Uterus (tissue), 4 donors: ENCODE measurements around the gene APC2. TPM values are rescaled to one million over a fixed set of nuclear protein-coding genes. Genes with fewer than 3 reads are reported as not detected.

Experiments used
- DNase-seq, 2 donors: peaks; one replicate each; pipeline ENCODE4 v3.0.0-alpha.2; 2019 to 2020
- H3K27ac ChIP-seq, 2 donors: fragments of 200-600 bp; sonication (generic); 1 replicate in 1 of 2; 2 replicates in 1 of 2; pipeline ENCODE4 v1.5.1; 2016 to 2018
- H3K27me3 ChIP-seq, 2 donors: fragments of 200-600 bp; sonication (generic); one replicate each; pipeline ENCODE4 v1.5.1; 2018 to 2019; ENCODE audit warnings: control low read depth in 1 of 2
- H3K36me3 ChIP-seq, 2 donors: fragments of 200-600 bp; sonication (generic); one replicate each; pipeline ENCODE4 v1.5.1; 2019; ENCODE audit warnings: control low read depth in 1 of 2
- H3K4me1 ChIP-seq, 2 donors: fragments of 200-600 bp; sonication (generic); one replicate each; pipeline ENCODE4 v1.5.1; 2018 to 2019; ENCODE audit warnings: control low read depth in 1 of 2
- H3K4me3 ChIP-seq, 2 donors: fragments of 200-600 bp; sonication (generic); 1 replicate in 1 of 2; 2 replicates in 1 of 2; pipeline ENCODE4 v1.5.1; 2018 to 2019; ENCODE audit warnings: mild to moderate bottlenecking in 1 of 2
- H3K9me3 ChIP-seq, 2 donors: fragments of 200-600 bp; sonication (generic); one replicate each; pipeline ENCODE4 v1.5.1; 2019; ENCODE audit warnings: control low read depth in 1 of 2
- POLR2A ChIP-seq, 2 donors: fragments of 450-650 bp; IDR thresholded peaks; one replicate each; pipeline ENCODE4 v1.6.1; 2016; ENCODE audit warnings: antibody characterized with exemption in 2 of 2, mild to moderate bottlenecking in 1 of 2, moderate library complexity in 1 of 2
- intact Hi-C: fragments of 100-400 bp; cut with DNase I; formaldehyde crosslinking; loops from one replicate; pipeline ENCODE4 v1.15.1; 2023; ENCODE audit warnings: low total_unique reads
- total RNA-seq, 4 donors: library from RNA; depleted of rRNA in 3 of 4; stranded (reverse); fragments of >200 nt in 3 of 4; gene quantifications; one replicate each; pipeline versions ENCODE4 v1.1.0 to v1.2.4, GENCODE V29; 2014 to 2023
- TF ChIP-seq, protein P1 (sequence below), 4 experiments: fragments of 200-600 bp in 2 of 4; fragments of 450-650 bp in 2 of 4; sonication (generic) in 2 of 4; IDR thresholded peaks; one replicate each; pipeline ENCODE4 v1.5.1; 2016 to 2019; ENCODE audit warnings: antibody characterized with exemption in 4 of 4, mild to moderate bottlenecking in 2 of 4, moderate library complexity in 1 of 4
- donor health status: DM: yes; HTN: yes; CAD: no.

The APC2 gene
- total RNA-seq, 4 donors from 2014 or later, result 0.12 to 3.5 (median 0.77) TPM; not detected in 1

DNA sequence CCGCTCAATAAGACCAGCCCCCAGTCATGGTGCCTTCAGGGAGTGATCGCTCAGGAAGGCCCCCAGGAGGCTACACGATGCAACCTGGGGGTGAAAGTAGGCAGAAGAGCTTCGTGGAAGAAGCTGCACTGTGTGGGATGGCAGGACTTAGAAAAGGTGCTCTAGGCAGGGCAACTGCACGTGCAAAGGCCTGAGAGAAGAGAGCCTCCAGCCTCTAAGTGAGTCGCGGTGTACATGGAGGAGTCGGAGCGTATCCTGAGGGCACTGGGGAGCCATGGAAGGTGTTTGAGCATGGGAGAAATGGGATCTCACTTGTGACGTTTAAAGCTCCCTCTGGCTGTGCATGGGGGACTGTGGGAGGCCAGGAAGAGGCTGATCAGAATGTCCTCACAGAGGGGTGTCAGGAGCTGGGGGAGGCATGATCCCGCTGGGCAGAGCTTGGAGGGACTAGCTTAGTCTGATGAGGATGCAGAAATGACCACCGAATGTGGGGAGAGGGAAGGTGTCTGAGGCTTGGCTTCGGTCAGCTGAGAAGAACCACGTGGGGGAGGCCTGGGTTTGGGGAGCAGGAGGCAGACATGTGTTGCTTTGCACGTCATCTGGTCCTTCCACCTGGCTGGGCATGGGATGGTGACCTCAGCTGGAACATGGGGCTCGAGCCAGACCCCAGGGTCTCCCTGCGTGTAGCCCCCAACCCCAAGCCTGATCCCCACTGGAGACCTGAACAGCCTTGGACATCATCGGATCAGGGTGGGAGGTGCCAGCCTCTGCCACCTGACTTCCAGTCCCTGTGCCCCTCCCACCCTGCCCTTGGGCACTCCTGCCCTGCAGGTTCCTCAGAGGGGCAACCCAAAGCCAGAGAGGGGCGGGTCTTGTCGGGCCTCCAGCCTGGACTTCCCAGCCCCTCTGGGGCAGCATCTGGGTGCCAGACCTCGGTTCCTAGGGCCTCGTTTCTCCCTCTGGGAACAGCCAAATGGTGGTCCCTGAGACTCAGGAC, 1.1 kb downstream of the APC2 start:
- intact Hi-C loops, result no loop called here
- DNase-seq, result no peak
- no peak overlapping the region for H3K27ac ChIP-seq
- no peaks in the 10 kb centered on the region for H3K36me3 ChIP-seq
- no peak overlapping the region for H3K4me3 ChIP-seq
- H3K4me1 ChIP-seq, result peaks cover 0 to 24% of the 10 kb centered on the region in 2 donors
- peaks cover 42 to 67% of the 10 kb centered on the region in 2 donors for H3K27me3 ChIP-seq
- no peaks in the 10 kb centered on the region for H3K9me3 ChIP-seq
- TF ChIP-seq, protein P1, sequence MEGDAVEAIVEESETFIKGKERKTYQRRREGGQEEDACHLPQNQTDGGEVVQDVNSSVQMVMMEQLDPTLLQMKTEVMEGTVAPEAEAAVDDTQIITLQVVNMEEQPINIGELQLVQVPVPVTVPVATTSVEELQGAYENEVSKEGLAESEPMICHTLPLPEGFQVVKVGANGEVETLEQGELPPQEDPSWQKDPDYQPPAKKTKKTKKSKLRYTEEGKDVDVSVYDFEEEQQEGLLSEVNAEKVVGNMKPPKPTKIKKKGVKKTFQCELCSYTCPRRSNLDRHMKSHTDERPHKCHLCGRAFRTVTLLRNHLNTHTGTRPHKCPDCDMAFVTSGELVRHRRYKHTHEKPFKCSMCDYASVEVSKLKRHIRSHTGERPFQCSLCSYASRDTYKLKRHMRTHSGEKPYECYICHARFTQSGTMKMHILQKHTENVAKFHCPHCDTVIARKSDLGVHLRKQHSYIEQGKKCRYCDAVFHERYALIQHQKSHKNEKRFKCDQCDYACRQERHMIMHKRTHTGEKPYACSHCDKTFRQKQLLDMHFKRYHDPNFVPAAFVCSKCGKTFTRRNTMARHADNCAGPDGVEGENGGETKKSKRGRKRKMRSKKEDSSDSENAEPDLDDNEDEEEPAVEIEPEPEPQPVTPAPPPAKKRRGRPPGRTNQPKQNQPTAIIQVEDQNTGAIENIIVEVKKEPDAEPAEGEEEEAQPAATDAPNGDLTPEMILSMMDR (IDR thresholded peaks at IDR 0.05), result no peak
- TF ChIP-seq POLR2A (IDR thresholded peaks at IDR 0.05), result no peak

DNA sequence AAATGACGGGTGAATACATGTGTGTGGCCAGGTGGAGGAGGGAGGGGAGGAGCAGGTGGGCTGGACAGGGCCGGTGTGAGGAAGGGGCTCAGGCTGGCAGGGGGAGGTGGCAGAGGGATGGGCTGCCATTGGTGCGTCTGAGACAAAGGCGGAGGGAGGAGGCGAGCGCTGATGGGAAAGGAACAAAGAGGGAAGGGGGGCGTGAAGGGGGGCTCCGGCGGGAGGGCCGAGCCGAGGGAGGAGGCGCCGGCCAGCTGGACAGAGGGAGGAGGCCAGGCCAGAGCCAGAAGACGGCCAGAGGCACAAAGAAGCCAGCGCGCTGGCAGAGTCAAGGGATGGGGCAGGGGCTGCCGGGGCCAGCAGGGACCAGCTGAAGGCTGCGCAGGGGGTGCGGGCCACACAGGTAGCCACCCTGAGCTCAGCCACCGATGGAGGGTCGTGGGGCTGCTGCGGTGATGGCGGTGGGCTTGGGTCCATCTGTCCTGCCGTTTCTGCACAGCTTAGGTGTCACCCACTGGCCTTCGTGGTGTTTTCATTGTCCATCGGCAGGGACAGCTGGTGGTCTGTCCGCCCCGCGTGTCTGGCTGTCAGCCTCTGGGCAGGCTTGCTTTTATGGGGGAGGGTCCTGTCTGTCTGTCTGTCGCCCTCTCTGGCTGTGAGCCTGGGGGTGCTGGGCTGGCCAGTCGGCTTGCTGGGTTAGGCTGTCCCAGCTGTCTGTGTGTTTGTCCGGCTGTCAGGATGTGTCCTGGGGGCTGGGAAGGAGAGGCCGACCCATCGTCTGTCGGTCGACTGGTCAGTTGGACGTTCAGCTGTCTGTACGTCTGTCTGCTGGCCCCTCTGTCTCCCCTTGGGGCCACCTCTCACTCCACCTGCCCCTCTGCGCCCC, 2.2 kb downstream of the APC2 start:
- H3K27me3 ChIP-seq, result peaks cover 33 to 68% of the 10 kb centered on the region in 2 donors
- no peaks in the 10 kb centered on the region for H3K9me3 ChIP-seq
- peaks cover 0 to 13% of the 10 kb centered on the region in 2 donors for H3K4me1 ChIP-seq
- intact Hi-C loops, result no loop called here
- no peaks in the 10 kb centered on the region for H3K36me3 ChIP-seq
- TF ChIP-seq, protein P1 (IDR thresholded peaks at IDR 0.05), result no peak
- no peak for TF ChIP-seq POLR2A (IDR thresholded peaks at IDR 0.05)
- no peak for DNase-seq
- no peak overlapping the region for H3K4me3 ChIP-seq
- no peak overlapping the region for H3K27ac ChIP-seq

DNA sequence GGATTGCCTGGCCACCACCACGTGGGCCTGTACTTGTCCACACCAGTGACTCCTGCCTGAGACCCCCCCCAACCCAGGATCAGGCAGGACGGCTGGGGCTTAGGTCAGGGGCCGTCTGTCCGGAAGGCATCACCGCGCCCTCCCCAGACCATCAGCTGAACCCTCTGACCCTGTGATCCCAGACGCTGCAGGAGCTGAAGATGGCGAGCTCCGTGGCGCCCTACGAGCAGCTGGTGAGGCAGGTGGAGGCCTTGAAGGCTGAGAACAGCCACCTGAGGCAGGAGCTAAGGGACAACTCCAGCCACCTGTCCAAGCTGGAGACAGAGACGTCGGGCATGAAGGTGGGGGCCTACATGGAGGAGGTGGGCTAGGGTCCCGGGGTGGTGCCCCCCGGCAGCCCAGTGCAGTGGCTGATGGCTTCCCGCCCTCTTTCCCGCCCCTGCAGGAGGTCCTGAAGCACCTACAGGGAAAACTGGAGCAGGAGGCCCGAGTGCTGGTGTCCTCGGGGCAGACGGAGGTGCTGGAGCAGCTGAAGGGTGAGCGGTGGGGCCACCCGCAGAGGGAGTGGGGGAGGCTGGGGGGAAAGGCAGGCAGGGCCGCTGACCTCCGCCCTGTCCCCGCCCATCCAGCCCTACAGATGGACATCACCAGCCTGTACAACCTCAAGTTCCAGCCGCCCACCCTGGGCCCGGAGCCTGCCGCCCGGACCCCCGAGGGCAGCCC, 3.0 kb downstream of the APC2 start:
- DNase-seq, result no peak
- Histone ChIP-seq H3K4me3 (no peak overlapping the region), H3K9me3 (no peaks in the 10 kb centered on the region), H3K36me3 (no peaks in the 10 kb centered on the region), H3K27ac (no peak overlapping the region), H3K27me3 (peaks cover 31 to 63% of the 10 kb centered on the region in 2 donors), H3K4me1 (peaks cover 0 to 13% of the 10 kb centered on the region in 2 donors)
- no peak for TF ChIP-seq POLR2A (IDR thresholded peaks at IDR 0.05)
- TF ChIP-seq, protein P1 (IDR thresholded peaks at IDR 0.05), result no peak
- intact Hi-C loops, result no loop called here

DNA sequence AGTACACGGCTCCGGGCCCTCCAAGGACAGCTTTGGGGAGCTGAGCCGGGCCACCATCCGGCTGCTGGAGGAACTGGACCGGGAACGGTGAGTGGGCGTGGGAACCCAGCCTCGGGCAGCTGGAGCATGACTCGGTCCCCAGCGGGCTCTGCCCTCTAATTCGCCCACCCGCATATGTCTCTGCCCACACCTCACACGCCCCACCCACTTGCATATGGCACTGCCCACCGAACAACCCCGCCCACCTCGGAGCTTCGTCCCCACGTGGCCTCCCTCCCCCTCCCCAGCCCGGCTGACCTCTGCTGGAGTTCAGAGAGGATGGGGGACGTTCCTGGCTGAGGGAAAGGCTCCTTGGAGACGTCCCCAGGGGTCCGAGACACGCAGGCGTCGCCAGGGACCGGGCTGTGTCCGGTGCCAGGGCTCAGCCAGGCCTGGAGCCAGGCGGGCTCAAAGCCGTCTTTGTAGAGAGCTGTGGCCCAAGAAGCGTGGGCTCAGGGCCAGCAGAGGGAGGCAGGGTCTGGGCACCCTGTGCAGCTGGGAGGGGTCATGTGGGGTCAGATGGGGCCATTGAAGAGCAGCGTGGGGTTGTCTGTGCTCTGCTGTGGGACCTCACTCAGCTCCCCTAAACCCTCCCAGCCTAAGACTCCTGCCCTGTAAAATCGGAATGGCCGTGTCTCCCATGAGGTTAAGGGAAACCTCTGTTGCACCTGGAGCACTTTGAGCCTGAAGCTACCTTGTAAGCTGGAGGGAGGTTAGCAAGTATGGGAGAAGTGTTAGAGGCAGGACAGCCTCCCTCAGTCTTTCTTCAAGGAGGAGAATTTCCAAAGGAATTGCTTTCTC, 3.8 kb downstream of the APC2 start:
- TF ChIP-seq POLR2A (IDR thresholded peaks at IDR 0.05), result no peak
- TF ChIP-seq, protein P1 (IDR thresholded peaks at IDR 0.05), result no peak
- intact Hi-C loops, result no loop called here
- DNase-seq, result peak in 1 of 2 donors; percentile 16
- Histone ChIP-seq H3K4me3 (no peak overlapping the region), H3K4me1 (peaks cover 0 to 13% of the 10 kb centered on the region in 2 donors), H3K27ac (no peak overlapping the region), H3K9me3 (no peaks in the 10 kb centered on the region), H3K27me3 (peaks cover 31 to 63% of the 10 kb centered on the region in 2 donors), H3K36me3 (no peaks in the 10 kb centered on the region)
